ENCODE data around the gene NDUFA3.
A peak's percentile ranks its signal among the peaks of the same experiment; 100 is the strongest.

Gene NDUFA3

GRCh38 chr19:54136864-54137698, 34.4 kb downstream of the NDUFA3 start:
- peak overlapping the region; percentile 61 for H3K27ac ChIP-seq
- DNase-seq (ENCODE audit: low read depth, low spot score), result peak; percentile 100

- no peak for DNase-seq (ENCODE audit: low read depth, low spot score)
- H3K27ac ChIP-seq, result peak within 1 kb of the TSS; percentile 61
These were observed 35.2 kb downstream of the NDUFA3 start, which contains the start of gene CNOT3 for GRCh38 chr19:54137699-54138488. Gene CNOT3 (plus strand): TSS chr19:54137762. CDS start chr19:54142979, 5,217 bp downstream.

DNA sequence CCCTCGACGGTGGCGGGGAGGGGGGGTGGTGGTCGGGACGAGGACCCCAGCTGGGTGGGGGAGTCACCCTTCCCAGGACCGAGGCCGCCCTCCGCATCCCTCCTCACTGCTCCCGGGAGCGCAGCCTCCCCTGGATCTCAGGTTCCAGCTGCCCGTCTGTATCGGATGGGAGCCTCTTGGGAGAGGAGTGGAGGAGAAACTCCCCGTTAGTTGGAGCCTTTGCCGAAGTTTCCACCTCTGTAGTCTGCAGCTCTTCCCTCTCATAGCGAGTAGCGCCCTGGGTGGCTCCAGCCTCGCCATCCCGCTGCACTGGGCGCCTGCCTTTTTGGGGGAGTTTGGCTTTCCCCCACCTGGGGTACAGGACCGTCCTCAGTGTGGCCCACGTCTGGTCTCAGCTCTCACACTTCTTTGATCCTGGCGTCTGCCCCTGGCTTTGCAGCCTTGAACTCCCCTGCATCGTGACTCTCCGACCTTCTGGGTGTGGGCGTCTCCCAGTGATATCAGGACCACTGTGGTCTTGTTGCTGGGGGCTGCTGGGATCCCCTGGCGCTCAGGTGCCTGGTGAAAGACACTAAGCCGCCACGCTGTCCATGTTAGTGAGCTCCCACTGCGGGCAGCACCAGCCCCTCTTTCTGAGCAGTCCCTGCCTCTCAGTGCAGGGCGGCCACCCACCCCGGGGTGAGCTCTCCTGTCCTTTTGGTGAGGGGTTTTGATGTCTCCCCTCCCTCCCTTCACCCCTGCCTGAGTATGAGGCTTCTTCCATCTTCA, 36.0 kb downstream of the NDUFA3 start:
- peak overlapping the region; percentile 61 for H3K27ac ChIP-seq
- no peak for DNase-seq (ENCODE audit: low read depth, low spot score)

DNA sequence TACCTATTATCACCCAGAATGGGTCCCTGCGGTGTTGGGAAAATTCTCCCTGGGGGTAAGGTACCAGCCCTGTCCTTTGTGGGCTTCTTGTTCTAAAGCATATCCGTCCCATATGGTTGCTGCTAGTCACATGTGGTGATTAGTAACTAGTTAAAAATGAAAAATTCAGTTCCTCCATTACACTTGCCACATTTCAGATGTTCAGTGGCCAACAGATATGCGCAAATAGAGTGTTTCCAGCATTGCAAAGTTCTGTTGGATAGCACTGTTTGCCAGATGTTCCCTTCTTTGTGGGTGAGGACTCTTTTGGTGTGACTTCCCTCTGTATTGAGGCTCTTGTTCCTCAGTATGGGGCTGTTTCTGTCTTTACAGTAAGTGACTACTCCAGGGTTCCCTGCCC, 38.7 kb downstream of the NDUFA3 start:
- H3K27ac ChIP-seq, result no peak overlapping the region
- no peak for DNase-seq (ENCODE audit: low read depth, low spot score)

DNA sequence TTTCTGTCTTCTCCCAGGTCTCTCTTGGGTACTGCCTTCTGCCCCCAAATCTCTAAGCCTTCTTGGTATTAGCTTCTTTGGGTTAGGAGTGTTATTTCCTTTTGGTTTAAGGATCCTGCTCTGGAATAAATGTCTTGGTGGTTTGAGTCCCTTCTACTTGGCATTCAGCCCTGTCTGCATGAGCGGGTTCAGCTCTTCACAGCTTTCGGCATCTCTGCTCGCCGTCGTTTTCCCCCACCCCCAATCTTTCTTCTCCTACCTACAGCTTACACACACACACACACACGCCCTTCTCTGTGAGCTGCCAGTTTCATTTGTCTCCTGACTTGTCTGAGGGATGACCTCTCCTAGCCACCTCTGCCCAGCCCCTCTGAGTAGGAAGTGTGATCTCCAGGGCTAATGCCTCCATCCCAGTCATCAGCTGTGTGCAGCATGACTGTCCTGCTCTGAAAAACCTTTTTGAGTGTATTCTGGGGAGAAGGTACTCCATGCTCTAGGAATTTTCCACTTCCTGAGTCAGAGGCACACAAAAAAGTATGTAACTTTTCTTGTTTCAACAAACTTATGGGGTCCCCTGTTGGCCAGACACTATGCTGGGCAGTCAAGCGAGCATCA, 39.6 kb downstream of the NDUFA3 start:
- H3K27ac ChIP-seq, result no peak overlapping the region
- no peak for DNase-seq (ENCODE audit: low read depth, low spot score)

- H3K27ac ChIP-seq, result no peak overlapping the region
- DNase-seq (ENCODE audit: low read depth, low spot score), result no peak
These were observed 43.0 kb downstream of the NDUFA3 start for GRCh38 chr19:54145541-54146158.

DNA sequence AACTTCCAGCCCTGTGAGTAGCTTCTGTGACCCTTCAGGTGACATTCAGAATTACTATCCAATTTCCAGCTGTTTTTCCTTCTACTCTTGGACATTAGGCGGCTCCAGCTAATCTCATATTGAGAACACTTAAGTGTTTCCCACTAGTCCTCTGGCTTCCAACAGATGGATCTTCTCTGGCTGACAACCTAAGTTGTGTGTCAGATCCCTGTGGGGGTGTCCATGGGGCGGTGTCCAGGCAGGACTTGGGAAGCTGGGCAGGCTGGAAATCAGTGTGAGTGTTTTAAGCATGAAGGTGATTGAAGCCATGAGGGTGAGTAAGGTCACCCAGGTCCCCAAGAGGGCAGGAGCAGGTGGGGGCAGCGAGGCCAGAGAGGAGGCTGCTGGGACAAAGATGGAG, 45.0 kb downstream of the NDUFA3 start:
- DNase-seq (ENCODE audit: low read depth, low spot score), result no peak
- H3K27ac ChIP-seq, result no peak overlapping the region

- DNase-seq (ENCODE audit: low read depth, low spot score), result no peak
- H3K27ac ChIP-seq, result no peak overlapping the region
These were observed 45.5 kb downstream of the NDUFA3 start for GRCh38 chr19:54148158-54148557.

- DNase-seq (ENCODE audit: low read depth, low spot score), result no peak
- H3K27ac ChIP-seq, result no peak overlapping the region
These were observed 46.6 kb downstream of the NDUFA3 start for GRCh38 chr19:54149021-54149812.

GRCh38 chr19:54151362-54152035, 48.8 kb downstream of the NDUFA3 start:
- no peak overlapping the region for H3K27ac ChIP-seq
- no peak for DNase-seq (ENCODE audit: low read depth, low spot score)

DNA sequence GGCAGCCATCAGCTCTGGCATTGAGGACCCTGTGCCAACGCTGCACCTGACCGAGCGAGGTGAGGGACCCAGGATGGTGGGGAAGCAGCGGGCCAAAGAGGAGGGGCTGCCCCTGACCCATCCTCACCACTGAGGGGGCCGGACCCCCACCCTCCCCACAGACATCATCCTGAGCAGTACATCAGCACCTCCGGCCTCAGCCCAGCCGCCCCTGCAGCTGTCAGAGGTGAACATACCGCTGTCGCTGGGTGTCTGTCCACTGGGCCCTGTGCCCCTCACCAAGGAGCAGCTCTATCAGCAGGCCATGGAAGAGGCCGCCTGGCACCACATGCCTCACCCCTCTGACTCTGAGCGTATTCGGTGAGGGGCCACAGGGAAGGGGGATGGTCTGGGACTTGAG, 49.6 kb downstream of the NDUFA3 start:
- H3K27ac ChIP-seq, result no peak overlapping the region

GRCh38 chr19:54152878-54153524, 50.3 kb downstream of the NDUFA3 start:
- no peak overlapping the region for H3K27ac ChIP-seq
- no peak for DNase-seq (ENCODE audit: low read depth, low spot score)

More for the DNA sequence above, 49.6 kb downstream of the NDUFA3 start:
- no peak for DNase-seq (ENCODE audit: low read depth, low spot score)

- no peak for DNase-seq (ENCODE audit: low read depth, low spot score)
- H3K27ac ChIP-seq, result peak overlapping the region; percentile 9
These were observed 51.2 kb downstream of the NDUFA3 start for GRCh38 chr19:54153731-54154326.

- H3K27ac ChIP-seq, result peak overlapping the region; percentile 9
- no peak for DNase-seq (ENCODE audit: low read depth, low spot score)
These were observed 52.1 kb downstream of the NDUFA3 start for GRCh38 chr19:54154603-54155345.

- no peak for DNase-seq (ENCODE audit: low read depth, low spot score)
- H3K27ac ChIP-seq, result no peak overlapping the region
These were observed 53.0 kb downstream of the NDUFA3 start for GRCh38 chr19:54155694-54156093.

- no peak for DNase-seq (ENCODE audit: low read depth, low spot score)
- H3K27ac ChIP-seq, result no peak overlapping the region
These were observed 53.8 kb downstream of the NDUFA3 start for GRCh38 chr19:54156490-54156889.

DNA sequence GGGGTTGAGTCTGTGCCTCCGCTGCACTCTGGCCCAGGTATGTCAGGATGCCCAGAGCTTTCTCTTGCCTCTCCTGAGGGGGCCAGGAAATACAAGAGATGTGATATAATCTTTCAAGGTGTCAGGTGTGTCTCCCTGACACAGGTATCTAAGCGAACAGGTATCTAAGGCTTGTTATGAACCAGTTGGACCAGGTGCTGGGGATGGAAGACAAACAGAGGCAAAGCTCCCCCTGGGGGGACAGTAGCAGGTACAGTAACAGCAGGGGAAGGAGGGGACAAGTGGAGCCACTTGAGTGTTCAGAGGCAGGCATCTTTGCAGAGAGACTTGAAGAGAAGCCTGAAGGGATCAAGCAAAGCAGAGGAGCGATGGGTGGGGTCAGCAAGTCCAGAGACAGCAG, 54.3 kb downstream of the NDUFA3 start:
- no peak overlapping the region for H3K27ac ChIP-seq
- DNase-seq (ENCODE audit: low read depth, low spot score), result no peak
